B cell (primary cell): ENCODE measurements around the gene NTPCR. TPM values are rescaled to one million over a fixed set of nuclear protein-coding genes. Genes with fewer than 3 reads are reported as not detected.

Experiments
- ATAC-seq: fragments of 200-7000 bp; cut with Tn5 transposase; one replicate; pipeline ENCODE4 v1.10.0; 2021; ENCODE audit warnings: low read depth, mild to moderate bottlenecking, moderate number of reproducible peaks, moderate library complexity
- CTCF ChIA-PET: fragments of 350-600 bp; sonication (Branson Sonifier 250); formaldehyde crosslinking; loops from one replicate; lab custom pipeline; 2021; ENCODE audit warnings: antibody characterized with exemption, inconsistent platforms; lab: Charles Lee
- POLR2A ChIA-PET: fragments of 350-600 bp; sonication (Branson Sonifier 250); formaldehyde crosslinking; loops from one replicate; lab custom pipeline; 2021; ENCODE audit warnings: antibody characterized with exemption; lab: Charles Lee
- DNase-seq: peaks from one replicate; pipeline ENCODE4 v3.0.0; 2013
- H2AFZ ChIP-seq: 2 replicates; pipeline ENCODE4 v1.6.1; 2012; ENCODE audit warnings: mild to moderate bottlenecking, low read depth, low read length; ENCODE audit not compliant: insufficient read depth, poor library complexity, severe bottlenecking
- H3K27ac ChIP-seq, 2 donors: 1 replicate in 1 of 2; 2 replicates in 1 of 2; pipeline ENCODE4 v1.5.1; 2012 to 2013; ENCODE audit warnings: low read length in 2 of 2, mild to moderate bottlenecking in 2 of 2, moderate library complexity in 1 of 2
- H3K27me3 ChIP-seq, 4 experiments: fragments of 200-600 bp in 1 of 4; sonication (generic) in 1 of 4; replicated peaks in 1 of 4; 1 replicate in 2 of 4; 2 replicates in 2 of 4; pipeline versions ENCODE4 v1.6.1 to v1.7.0; 2013 to 2016; ENCODE audit warnings: low read length in 3 of 4, mild to moderate bottlenecking in 2 of 4, mixed read lengths in 1 of 4, moderate library complexity in 1 of 4; ENCODE audit not compliant: insufficient read depth in 4 of 4, control insufficient read depth in 3 of 4; ENCODE audit errors: control extremely low read depth in 1 of 4
- H3K36me3 ChIP-seq, 2 experiments: replicated peaks in 1 of 2; 1 replicate in 1 of 2; 2 replicates in 1 of 2; pipeline versions ENCODE4 v1.6.1 to v1.7.1; 2013; ENCODE audit warnings: low read length in 1 of 2; ENCODE audit not compliant: insufficient read depth in 2 of 2, control insufficient read depth in 1 of 2; ENCODE audit errors: control extremely low read depth in 1 of 2, extremely low read depth in 1 of 2
- H3K4me1 ChIP-seq, 2 donors: fragments of 200-600 bp in 1 of 2; sonication (generic) in 1 of 2; 1 replicate in 1 of 2; 2 replicates in 1 of 2; pipeline versions ENCODE4 v1.5.1 to v1.6.1; 2013 to 2017; ENCODE audit warnings: low read length in 2 of 2; ENCODE audit not compliant: control insufficient read depth in 2 of 2, insufficient read depth in 2 of 2
- H3K4me2 ChIP-seq: replicated peaks from 2 replicates; pipeline ENCODE3; 2012; ENCODE audit warnings: mild to moderate bottlenecking, low read depth, low read length; ENCODE audit not compliant: poor library complexity, severe bottlenecking
- H3K4me3 ChIP-seq, 5 experiments: fragments of 200-600 bp in 1 of 5; sonication (generic) in 1 of 5; 1 replicate in 3 of 5; 2 replicates in 2 of 5; pipeline versions ENCODE4 v1.5.1 to v1.7.0; 2011 to 2016; ENCODE audit warnings: low read length in 4 of 5, mild to moderate bottlenecking in 4 of 5, low read depth in 2 of 5, control low read depth in 1 of 5, moderate library complexity in 1 of 5; ENCODE audit not compliant: insufficient read depth in 1 of 5; ENCODE audit errors: control extremely low read depth in 1 of 5, extremely low read depth in 1 of 5
- H3K79me2 ChIP-seq: fragments of 200-600 bp; sonication (generic); one replicate; pipeline ENCODE4 v1.6.0; 2016; ENCODE audit warnings: low read length; ENCODE audit not compliant: control insufficient read depth, insufficient read depth
- H3K9ac ChIP-seq: fragments of 200-600 bp; sonication (generic); 2 replicates; pipeline ENCODE4 v1.6.1; 2017; ENCODE audit warnings: mild to moderate bottlenecking, low read length, moderate library complexity
- H3K9me3 ChIP-seq, 3 donors: one replicate each; pipeline versions ENCODE4 v1.6.1 to v1.7.1; 2013; ENCODE audit warnings: low read length in 2 of 3; ENCODE audit not compliant: control insufficient read depth in 2 of 3, insufficient read depth in 1 of 3; ENCODE audit errors: control extremely low read depth in 1 of 3
- H4K20me1 ChIP-seq: 2 replicates; pipeline ENCODE4 v1.6.0; 2012; ENCODE audit warnings: mild to moderate bottlenecking, low read length; ENCODE audit not compliant: insufficient read depth, control insufficient read depth, poor library complexity, severe bottlenecking
- H3K27ac Mint-ChIP-seq: one replicate; pipeline ENCODE4 v1.8.0; 2021; ENCODE audit warnings: mixed read lengths
- H3K27me3 Mint-ChIP-seq: one replicate; pipeline ENCODE4 v1.8.0; 2021; ENCODE audit warnings: mixed read lengths
- H3K4me1 Mint-ChIP-seq: one replicate; pipeline ENCODE4 v1.8.0; 2021; ENCODE audit warnings: mixed read lengths
- H3K4me3 Mint-ChIP-seq: one replicate; pipeline ENCODE4 v1.8.0; 2021; ENCODE audit warnings: mixed read lengths
- H3K9me3 Mint-ChIP-seq: one replicate; pipeline ENCODE4 v1.8.0; 2022; ENCODE audit warnings: mixed read lengths; ENCODE audit not compliant: insufficient read depth
- EZH2 ChIP-seq: IDR thresholded peaks from 2 replicates; pipeline ENCODE4 v1.6.1; 2012; ENCODE audit warnings: borderline replicate concordance, low read depth, mild to moderate bottlenecking, moderate library complexity, low read length; ENCODE audit not compliant: insufficient read depth, poor library complexity, severe bottlenecking
- WGBS: methylation state at CpG from one replicate; pipeline ENCODE4 v1.1.5; 2013; ENCODE audit warnings: missing lambda C conversion rate; ENCODE audit not compliant: insufficient coverage; 5-methylcytosine and 5-hydroxymethylcytosine counted together
- intact Hi-C: fragments of 100-400 bp; cut with micrococcal nuclease; formaldehyde crosslinking; loops from one replicate; pipeline ENCODE4 v1.10.0; 2022
- polyA plus RNA-seq: library from polyadenylated mRNA; depleted of rRNA; stranded (reverse); fragments of >200 nt; gene quantifications from 2 replicates; pipeline ENCODE4 v1.2.3, GENCODE V29; 2012
- total RNA-seq, 2 donors: library from RNA; stranded (reverse); fragments of 120-200 nt in 1 of 2; gene quantifications; 1 replicate in 1 of 2; 2 replicates in 1 of 2; pipeline versions ENCODE4 v1.2.3 to v1.2.4, GENCODE V29; 2013 to 2022
- TF ChIP-seq, protein P1 (sequence below): fragments of 200-600 bp; IDR thresholded peaks from one replicate; pipeline ENCODE4 v1.8.0; 2022; ENCODE audit warnings: antibody characterized with exemption, mild to moderate bottlenecking

Gene NTPCR
- total and polyA plus RNA-seq, 2 donors (not counting 1 experiment from before 2014, with no cell fraction given) = 7.6 to 16.5 TPM

DNA sequence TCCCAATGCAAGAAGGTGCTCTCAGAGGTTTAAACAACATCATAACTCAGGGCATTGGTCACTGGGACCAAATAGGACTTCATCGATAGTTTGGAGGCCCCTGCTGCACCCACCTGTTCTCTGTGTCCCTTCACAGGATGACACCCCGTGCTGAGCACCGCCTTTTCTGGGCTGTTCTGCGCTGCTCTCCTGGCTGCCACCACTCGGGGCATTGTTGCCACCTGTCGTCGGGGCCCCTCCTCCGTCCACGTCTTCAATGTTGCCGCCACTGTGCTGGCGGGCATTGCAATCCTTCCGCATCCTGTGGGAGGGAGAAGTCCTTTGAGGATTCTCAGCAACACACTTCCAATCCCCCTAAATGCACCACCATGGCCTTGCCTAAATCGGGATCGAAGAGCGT is 47.7 kb downstream of the NTPCR start:
- no peak overlapping the region for H3K27ac ChIP-seq
- H3K9ac ChIP-seq = no peak overlapping the region
- ATAC-seq = no peak
- intact Hi-C loops = no loop called here
- H3K4me3 Mint-ChIP-seq = no peak overlapping the region
- peaks cover 0 to 20% of the 10 kb centered on the region in 2 experiments for H3K36me3 ChIP-seq
- CTCF ChIA-PET = no interaction called here
- H4K20me1 ChIP-seq = no peaks in the 10 kb centered on the region
- H3K9me3 ChIP-seq = peaks cover 0 to 14% (median 8%) of the 10 kb centered on the region in 3 donors
- no peak overlapping the region for H3K27ac Mint-ChIP-seq
- no peak overlapping the region for H3K4me2 ChIP-seq
- no peaks in the 10 kb centered on the region for H3K79me2 ChIP-seq
- POLR2A ChIA-PET = no interaction called here
- no peaks in the 10 kb centered on the region for H3K4me1 Mint-ChIP-seq
- no peak for DNase-seq
- TF ChIP-seq EZH2 = no peak
- TF ChIP-seq, protein P1, sequence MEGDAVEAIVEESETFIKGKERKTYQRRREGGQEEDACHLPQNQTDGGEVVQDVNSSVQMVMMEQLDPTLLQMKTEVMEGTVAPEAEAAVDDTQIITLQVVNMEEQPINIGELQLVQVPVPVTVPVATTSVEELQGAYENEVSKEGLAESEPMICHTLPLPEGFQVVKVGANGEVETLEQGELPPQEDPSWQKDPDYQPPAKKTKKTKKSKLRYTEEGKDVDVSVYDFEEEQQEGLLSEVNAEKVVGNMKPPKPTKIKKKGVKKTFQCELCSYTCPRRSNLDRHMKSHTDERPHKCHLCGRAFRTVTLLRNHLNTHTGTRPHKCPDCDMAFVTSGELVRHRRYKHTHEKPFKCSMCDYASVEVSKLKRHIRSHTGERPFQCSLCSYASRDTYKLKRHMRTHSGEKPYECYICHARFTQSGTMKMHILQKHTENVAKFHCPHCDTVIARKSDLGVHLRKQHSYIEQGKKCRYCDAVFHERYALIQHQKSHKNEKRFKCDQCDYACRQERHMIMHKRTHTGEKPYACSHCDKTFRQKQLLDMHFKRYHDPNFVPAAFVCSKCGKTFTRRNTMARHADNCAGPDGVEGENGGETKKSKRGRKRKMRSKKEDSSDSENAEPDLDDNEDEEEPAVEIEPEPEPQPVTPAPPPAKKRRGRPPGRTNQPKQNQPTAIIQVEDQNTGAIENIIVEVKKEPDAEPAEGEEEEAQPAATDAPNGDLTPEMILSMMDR = no peak
- H3K4me3 ChIP-seq = no peak overlapping the region
- no peaks in the 10 kb centered on the region for H3K27me3 ChIP-seq
- H3K4me1 ChIP-seq = no peaks in the 10 kb centered on the region
- WGBS = 100% methylated on average over 4 of the region's 15 CpGs
- no peak overlapping the region for H2AFZ ChIP-seq
- no peaks in the 10 kb centered on the region for H3K27me3 Mint-ChIP-seq
- peaks cover 8% of the 10 kb centered on the region for H3K9me3 Mint-ChIP-seq

DNA sequence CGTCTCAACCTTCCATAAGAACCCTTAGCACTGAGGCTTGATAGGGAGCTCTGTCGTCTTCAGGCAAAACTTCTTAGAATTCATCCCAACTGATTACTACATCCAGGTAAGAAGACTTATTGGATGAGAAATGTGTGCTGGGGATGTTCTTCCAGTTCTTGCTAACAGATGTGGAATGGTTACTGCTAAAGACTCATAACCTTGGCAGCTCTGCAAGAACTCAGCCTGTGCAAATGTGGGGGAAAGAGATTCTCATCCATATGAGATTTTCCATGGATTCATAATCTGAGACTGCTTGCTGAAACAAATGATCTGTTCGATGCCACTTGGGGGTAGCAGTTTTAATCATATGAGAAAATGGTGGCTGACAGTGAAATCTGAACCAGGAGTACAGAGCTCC is 48.2 kb downstream of the NTPCR start:
- ATAC-seq = no peak
- Mint-ChIP-seq H3K27ac (no peak overlapping the region), H3K4me3 (no peak overlapping the region), H3K4me1 (no peaks in the 10 kb centered on the region), H3K27me3 (no peaks in the 10 kb centered on the region), H3K9me3 (peaks cover 6% of the 10 kb centered on the region)
- DNase-seq = no peak
- Histone ChIP-seq H2AFZ (no peak overlapping the region), H3K9me3 (peaks cover 0 to 10% (median 4%) of the 10 kb centered on the region in 3 donors), H3K4me1 (no peaks in the 10 kb centered on the region), H3K79me2 (no peaks in the 10 kb centered on the region), H3K9ac (no peak overlapping the region), H3K27me3 (no peaks in the 10 kb centered on the region), H4K20me1 (no peaks in the 10 kb centered on the region), H3K36me3 (peaks cover 0 to 20% of the 10 kb centered on the region in 2 experiments), H3K27ac (no peak overlapping the region), H3K4me2 (no peak overlapping the region), H3K4me3 (no peak overlapping the region)
- intact Hi-C loops = no loop called here
- CTCF ChIA-PET = no interaction called here
- WGBS = 100% methylated on average over 1 of the region's 3 CpGs
- POLR2A ChIA-PET = no interaction called here
- TF ChIP-seq, protein P1 = no peak
- TF ChIP-seq EZH2 = no peak
